Fibroblast of mammary gland (primary cell): ENCODE measurements around the gene PRRX2.

Experiments
- DNase-seq: peaks from one replicate; pipeline ENCODE4 v3.0.0-alpha.2; 2010; ENCODE audit warnings: low read depth
- H3K4me3 ChIP-seq: 2 replicates; pipeline ENCODE4 v1.5.1; 2011; ENCODE audit warnings: low read depth, mild to moderate bottlenecking, low read length, moderate library complexity; ENCODE audit not compliant: control insufficient read depth
- CTCF ChIP-seq: conservative IDR thresholded peaks from 2 replicates; pipeline ENCODE4 v1.5.1; 2011; ENCODE audit warnings: low read depth, low read length, inconsistent platforms; ENCODE audit not compliant: control insufficient read depth, insufficient read depth

Gene PRRX2

GRCh38 chr9:129719135-129719534 lies 53.7 kb downstream of the PRRX2 start:
- H3K4me3 ChIP-seq = no peak overlapping the region
- TF ChIP-seq CTCF = no peak
- DNase-seq = no peak

GRCh38 chr9:129720181-129720864 lies 54.9 kb downstream of the PRRX2 start:
- no peak overlapping the region for H3K4me3 ChIP-seq
- no peak for DNase-seq
- peak; percentile 18 for TF ChIP-seq CTCF

GRCh38 chr9:129720865-129721545 lies 55.6 kb downstream of the PRRX2 start:
- TF ChIP-seq CTCF = no peak
- no peak for DNase-seq

DNA sequence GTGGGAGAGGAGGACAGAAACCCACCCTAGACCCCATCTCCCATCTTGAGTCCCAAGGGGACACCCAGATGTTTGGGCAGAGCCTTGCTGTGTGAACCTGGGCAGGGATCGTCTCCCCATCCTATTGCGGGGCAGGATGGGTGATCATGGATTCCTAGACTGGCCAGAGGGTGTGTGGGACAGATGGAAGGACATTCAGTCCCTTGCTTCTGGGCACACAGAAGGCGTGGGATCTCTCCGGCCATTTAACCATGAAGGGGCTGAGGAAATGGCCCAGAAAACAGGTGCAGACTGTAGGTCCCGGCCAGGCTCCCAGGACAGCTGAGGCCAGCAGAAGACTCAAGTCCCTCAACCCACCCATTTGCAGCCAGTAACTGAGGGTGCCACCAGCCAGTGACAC lies 57.5 kb downstream of the PRRX2 start:
- DNase-seq = no peak
- no peak for TF ChIP-seq CTCF
- no peak overlapping the region for H3K4me3 ChIP-seq

More at GRCh38 chr9:129720865-129721545, 55.6 kb downstream of the PRRX2 start:
- H3K4me3 ChIP-seq = no peak overlapping the region

GRCh38 chr9:129724456-129725190 lies 59.2 kb downstream of the PRRX2 start:
- H3K4me3 ChIP-seq = no peak overlapping the region
- no peak for DNase-seq
- TF ChIP-seq CTCF = no peak

DNA sequence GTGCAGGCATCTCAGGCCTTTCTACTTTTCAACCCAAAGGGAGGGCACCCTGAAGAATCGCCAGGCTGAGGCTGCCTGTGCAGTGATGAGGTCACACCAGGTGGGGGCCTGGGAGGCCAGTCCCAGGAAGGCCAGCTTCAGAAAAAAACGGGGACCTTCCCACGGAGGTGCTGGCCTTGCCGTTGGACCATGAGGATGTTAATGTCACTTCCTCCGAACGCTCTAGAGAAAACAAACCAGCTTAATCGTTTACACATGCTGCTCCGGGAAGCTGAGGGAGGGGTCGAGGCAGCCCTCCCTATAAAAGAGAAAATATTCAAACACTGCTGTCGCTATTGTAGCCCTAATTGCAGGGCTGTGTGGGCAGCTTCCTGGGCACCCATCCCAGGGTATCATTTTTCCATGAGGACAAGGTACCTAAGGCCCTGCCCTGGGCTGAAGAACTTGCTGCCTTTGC lies 60.4 kb downstream of the PRRX2 start:
- DNase-seq = peak; percentile 37
- H3K4me3 ChIP-seq = no peak overlapping the region
- TF ChIP-seq CTCF = no peak
